Neural progenitor cell (in vitro differentiated cells): ENCODE measurements around the gene KCNC4. TPM values are rescaled to one million over a fixed set of nuclear protein-coding genes. Genes with fewer than 3 reads are reported as not detected.

Experiments used
- DNase-seq: peaks from one replicate; pipeline ENCODE4 v3.0.0-alpha.2; 2016; ENCODE audit warnings: low spot score
- H2AFZ ChIP-seq: fragments of 200-600 bp; sonication (generic); replicated peaks from 2 replicates; pipeline ENCODE4 v1.6.1; 2016; ENCODE audit warnings: antibody characterized with exemption
- H3F3A ChIP-seq: fragments of 200-600 bp; sonication (generic); 2 replicates; pipeline ENCODE4 v1.6.1; 2016; ENCODE audit warnings: antibody characterized with exemption, low read depth
- H3K27ac ChIP-seq: fragments of 200-600 bp; sonication (generic); 2 replicates; pipeline ENCODE4 v1.5.1; 2016; ENCODE audit warnings: mild to moderate bottlenecking
- H3K27me3 ChIP-seq: fragments of 200-600 bp; sonication (generic); 2 replicates; pipeline ENCODE4 v1.6.1; 2016; ENCODE audit warnings: mild to moderate bottlenecking, moderate library complexity
- H3K36me3 ChIP-seq: fragments of 200-600 bp; sonication (generic); 2 replicates; pipeline ENCODE4 v1.5.1; 2016
- H3K4me1 ChIP-seq: fragments of 200-600 bp; sonication (generic); 2 replicates; pipeline ENCODE4 v1.6.1; 2016; ENCODE audit warnings: mixed run types
- H3K4me2 ChIP-seq: fragments of 200-600 bp; sonication (generic); 2 replicates; pipeline ENCODE4 v1.6.1; 2016
- H3K4me3 ChIP-seq: fragments of 200-600 bp; sonication (generic); 2 replicates; pipeline ENCODE4 v1.5.1; 2016
- H3K79me2 ChIP-seq: fragments of 200-600 bp; sonication (generic); 2 replicates; pipeline ENCODE4 v1.6.1; 2016; ENCODE audit warnings: low read depth
- H3K9ac ChIP-seq: fragments of 200-600 bp; sonication (generic); 2 replicates; pipeline ENCODE4 v1.6.1; 2016
- H3K9me3 ChIP-seq: fragments of 200-600 bp; sonication (generic); 2 replicates; pipeline ENCODE4 v1.5.1; 2016; ENCODE audit warnings: low read depth
- H4K20me1 ChIP-seq: fragments of 200-600 bp; sonication (generic); 2 replicates; pipeline ENCODE4 v1.6.1; 2016; ENCODE audit warnings: low read depth
- H3K27ac Mint-ChIP-seq: 3 replicates; pipeline ENCODE4 v1.8.0; 2021; ENCODE audit warnings: mixed read lengths
- H3K27me3 Mint-ChIP-seq: 2 replicates; pipeline ENCODE4 v1.8.0; 2022; ENCODE audit warnings: low read depth, mild to moderate bottlenecking, inconsistent platforms, moderate library complexity, mixed read lengths; ENCODE audit not compliant: insufficient read depth
- H3K36me3 Mint-ChIP-seq: 3 replicates; pipeline ENCODE4 v1.8.0; 2021; ENCODE audit warnings: mixed read lengths
- H3K4me1 Mint-ChIP-seq: 3 replicates; pipeline ENCODE4 v1.8.0; 2021; ENCODE audit warnings: mixed read lengths
- H3K4me3 Mint-ChIP-seq: 3 replicates; pipeline ENCODE4 v1.8.0; 2021; ENCODE audit warnings: mild to moderate bottlenecking, moderate library complexity, mixed read lengths
- H3K9me3 Mint-ChIP-seq: 3 replicates; pipeline ENCODE4 v1.8.0; 2020; ENCODE audit warnings: mixed read lengths
- CTCF ChIP-seq: fragments of 200-600 bp; sonication (generic); IDR thresholded peaks from 2 replicates; pipeline ENCODE4 v1.5.1; 2017; ENCODE audit warnings: antibody characterized with exemption, mild to moderate bottlenecking
- EZH2 ChIP-seq: fragments of 200-600 bp; sonication (generic); IDR thresholded peaks from 2 replicates; pipeline ENCODE4 v1.6.1; 2017; ENCODE audit warnings: antibody characterized with exemption, mild to moderate bottlenecking, moderate library complexity
- EZH2phosphoT487 ChIP-seq: fragments of 200-600 bp; sonication (generic); IDR thresholded peaks from 2 replicates; pipeline ENCODE4 v1.6.1; 2017; ENCODE audit warnings: antibody characterized with exemption
- total RNA-seq: library from RNA; depleted of rRNA; stranded (reverse); fragments of >200 nt; gene quantifications from 2 replicates; pipeline ENCODE4 v1.2.3, GENCODE V29; 2015; ENCODE audit warnings: low replicate concordance

The KCNC4 gene
- total RNA-seq, 1 donor from 2014 or later: 1.3 TPM

- no peaks in the 10 kb centered on the region for H3K36me3 Mint-ChIP-seq
- no peaks in the 10 kb centered on the region for H3K36me3 ChIP-seq
- H3K4me2 ChIP-seq: no peak overlapping the region
- no peak for TF ChIP-seq EZH2
- no peak for TF ChIP-seq EZH2phosphoT487
- TF ChIP-seq CTCF: no peak
- H3K27me3 ChIP-seq: no peaks in the 10 kb centered on the region
- no peak overlapping the region for H3K4me3 Mint-ChIP-seq
- peaks cover 5% of the 10 kb centered on the region for H3K4me1 Mint-ChIP-seq
- H3K27ac Mint-ChIP-seq: no peak overlapping the region
- H3K27ac ChIP-seq: no peak overlapping the region
- no peaks in the 10 kb centered on the region for H3K9me3 Mint-ChIP-seq
- no peaks in the 10 kb centered on the region for H3K79me2 ChIP-seq
- H3K4me3 ChIP-seq: no peak overlapping the region
- no peaks in the 10 kb centered on the region for H3F3A ChIP-seq
- H3K27me3 Mint-ChIP-seq: peaks cover 4% of the 10 kb centered on the region
- H4K20me1 ChIP-seq: no peaks in the 10 kb centered on the region
- H3K9ac ChIP-seq: no peak overlapping the region
- no peak for DNase-seq
- H3K4me1 ChIP-seq: no peaks in the 10 kb centered on the region
- H3K9me3 ChIP-seq: no peaks in the 10 kb centered on the region
- no peak overlapping the region for H2AFZ ChIP-seq
Measured at GRCh38 chr1:110197905-110198629, 12.0 kb upstream of the KCNC4 start.

- Histone ChIP-seq H3K36me3 (no peaks in the 10 kb centered on the region), H3K9me3 (no peaks in the 10 kb centered on the region), H3K4me2 (no peak overlapping the region), H3K4me3 (no peak overlapping the region), H3K4me1 (no peaks in the 10 kb centered on the region), H3K9ac (no peak overlapping the region), H3K27ac (no peak overlapping the region), H2AFZ (no peak overlapping the region), H3K79me2 (no peaks in the 10 kb centered on the region), H3F3A (no peaks in the 10 kb centered on the region), H3K27me3 (no peaks in the 10 kb centered on the region), H4K20me1 (no peaks in the 10 kb centered on the region)
- Mint-ChIP-seq H3K4me3 (no peak overlapping the region), H3K4me1 (peaks cover 5% of the 10 kb centered on the region), H3K27ac (no peak overlapping the region), H3K9me3 (no peaks in the 10 kb centered on the region), H3K27me3 (peaks cover 4% of the 10 kb centered on the region), H3K36me3 (no peaks in the 10 kb centered on the region)
- no peak for DNase-seq
- TF ChIP-seq CTCF (no peak), EZH2phosphoT487 (no peak), EZH2 (no peak)
Measured at GRCh38 chr1:110198746-110199145, 11.4 kb upstream of the KCNC4 start.

- no peaks in the 10 kb centered on the region for H3K4me1 ChIP-seq
- H3K9ac ChIP-seq: no peak overlapping the region
- no peak overlapping the region for H3K27ac ChIP-seq
- H3K4me3 ChIP-seq: no peak overlapping the region
- H3K27me3 Mint-ChIP-seq: peaks cover 4% of the 10 kb centered on the region
- H3F3A ChIP-seq: no peaks in the 10 kb centered on the region
- H3K36me3 ChIP-seq: no peaks in the 10 kb centered on the region
- H3K36me3 Mint-ChIP-seq: no peaks in the 10 kb centered on the region
- no peaks in the 10 kb centered on the region for H3K9me3 Mint-ChIP-seq
- no peaks in the 10 kb centered on the region for H4K20me1 ChIP-seq
- H2AFZ ChIP-seq: no peak overlapping the region
- H3K9me3 ChIP-seq: no peaks in the 10 kb centered on the region
- TF ChIP-seq CTCF (no peak), EZH2phosphoT487 (no peak), EZH2 (no peak)
- H3K4me3 Mint-ChIP-seq: no peak overlapping the region
- no peaks in the 10 kb centered on the region for H3K79me2 ChIP-seq
- DNase-seq: no peak
- peak overlapping the region; percentile 91 for H3K27ac Mint-ChIP-seq
- no peak overlapping the region for H3K4me2 ChIP-seq
- H3K4me1 Mint-ChIP-seq: peaks cover 5% of the 10 kb centered on the region
- H3K27me3 ChIP-seq: no peaks in the 10 kb centered on the region
Measured at GRCh38 chr1:110200190-110200589, 9.9 kb upstream of the KCNC4 start.
